Neuronal stem cell (in vitro differentiated cells): ENCODE results near the gene AR.

ENCODE experiments used
- DNase-seq: peaks from one replicate; pipeline ENCODE4 v3.0.0-alpha.2; 2013; ENCODE audit warnings: low spot score
- H2AFZ ChIP-seq: one replicate; pipeline ENCODE4 v1.6.1; 2013; ENCODE audit warnings: mild to moderate bottlenecking, low read length, inconsistent platforms
- H2AK5ac ChIP-seq: 2 replicates; pipeline ENCODE4 v1.6.1; 2013; ENCODE audit warnings: low read depth, mild to moderate bottlenecking, inconsistent platforms, low read length, moderate library complexity, mixed read lengths
- H2BK120ac ChIP-seq: 2 replicates; pipeline ENCODE4 v1.6.1; 2013; ENCODE audit warnings: low read depth, mild to moderate bottlenecking, inconsistent platforms, low read length, moderate library complexity, mixed read lengths
- H2BK12ac ChIP-seq: one replicate; pipeline ENCODE4 v1.6.1; 2013; ENCODE audit warnings: low read length, inconsistent platforms
- H2BK15ac ChIP-seq: 2 replicates; pipeline ENCODE4 v1.6.1; 2013; ENCODE audit warnings: mild to moderate bottlenecking, low read length, inconsistent platforms, mixed read lengths
- H2BK5ac ChIP-seq: one replicate; pipeline ENCODE4 v1.6.1; 2013; ENCODE audit warnings: inconsistent platforms, mild to moderate bottlenecking, low read length, moderate library complexity
- H3K14ac ChIP-seq: one replicate; pipeline ENCODE4 v1.6.1; 2013; ENCODE audit warnings: low read length, inconsistent platforms
- H3K18ac ChIP-seq: 2 replicates; pipeline ENCODE4 v1.6.1; 2013; ENCODE audit warnings: low read length, inconsistent platforms
- H3K23ac ChIP-seq: 2 replicates; pipeline ENCODE4 v1.6.1; 2013; ENCODE audit warnings: low read depth, mild to moderate bottlenecking, mixed read lengths, low read length, inconsistent platforms; ENCODE audit not compliant: poor library complexity
- H3K27ac ChIP-seq: replicated peaks from 3 replicates; pipeline ENCODE4 v1.5.1; 2013; ENCODE audit warnings: low read length, inconsistent platforms
- H3K27me3 ChIP-seq, 3 experiments: 2 replicates each; pipeline ENCODE4 v1.6.1; 2013; ENCODE audit warnings: low read length in 3 of 3, mild to moderate bottlenecking in 2 of 3, inconsistent platforms in 1 of 3, low read depth in 1 of 3, mixed read lengths in 1 of 3, moderate library complexity in 1 of 3; ENCODE audit not compliant: control insufficient read depth in 3 of 3, insufficient read depth in 3 of 3
- H3K36me3 ChIP-seq, 2 donors: replicated peaks in 1 of 2; 2 replicates each; pipeline ENCODE4 v1.6.1; 2013; ENCODE audit warnings: low read length in 2 of 2; ENCODE audit not compliant: control insufficient read depth in 2 of 2, insufficient read depth in 2 of 2
- H3K4ac ChIP-seq: 2 replicates; pipeline ENCODE4 v1.6.1; 2013; ENCODE audit warnings: inconsistent platforms, mild to moderate bottlenecking, low read length, moderate library complexity
- H3K4me1 ChIP-seq, 2 donors: 1 replicate in 1 of 2; 2 replicates in 1 of 2; pipeline ENCODE4 v1.6.1; 2013; ENCODE audit warnings: low read length in 2 of 2, low read depth in 1 of 2; ENCODE audit not compliant: control insufficient read depth in 2 of 2, insufficient read depth in 1 of 2
- H3K4me2 ChIP-seq: one replicate; pipeline ENCODE4 v1.6.1; 2013; ENCODE audit warnings: mild to moderate bottlenecking, low read length, inconsistent platforms; ENCODE audit not compliant: insufficient read depth, poor library complexity, severe bottlenecking
- H3K4me3 ChIP-seq, 2 donors: 2 replicates each; pipeline ENCODE4 v1.5.1; 2013; ENCODE audit warnings: low read length in 2 of 2, mild to moderate bottlenecking in 2 of 2, inconsistent platforms in 1 of 2, moderate library complexity in 1 of 2
- H3K79me1 ChIP-seq: one replicate; pipeline ENCODE4 v1.6.1; 2013; ENCODE audit warnings: low read depth, mild to moderate bottlenecking, inconsistent platforms, low read length, moderate library complexity
- H3K9ac ChIP-seq: one replicate; pipeline ENCODE4 v1.6.1; 2013; ENCODE audit warnings: mild to moderate bottlenecking, low read depth, low read length, inconsistent platforms; ENCODE audit not compliant: poor library complexity
- H3K9me3 ChIP-seq, 2 donors: replicated peaks in 1 of 2; 2 replicates each; pipeline versions ENCODE3 to v1.6.1; 2013; ENCODE audit warnings: low read length in 2 of 2, mild to moderate bottlenecking in 2 of 2, inconsistent platforms in 1 of 2, low read depth in 1 of 2, mixed read lengths in 1 of 2, moderate library complexity in 1 of 2; ENCODE audit not compliant: control insufficient read depth in 2 of 2, insufficient read depth in 1 of 2
- H4K8ac ChIP-seq: one replicate; pipeline ENCODE4 v1.6.1; 2013; ENCODE audit warnings: low read depth, mild to moderate bottlenecking, inconsistent platforms, low read length, moderate library complexity
- H4K91ac ChIP-seq: one replicate; pipeline ENCODE4 v1.6.1; 2013; ENCODE audit warnings: low read length, low read depth, mild to moderate bottlenecking, inconsistent platforms; ENCODE audit not compliant: poor library complexity
- WGBS, 2 donors: extraction: QIAGEN DNeasy Blood & Tissue Kit; methylation state at CpG; one replicate each; pipeline ENCODE4 v1.1.7; 2013; ENCODE audit warnings: missing lambda C conversion rate in 2 of 2, mixed read lengths in 1 of 2; ENCODE audit not compliant: insufficient read length in 2 of 2, insufficient replicate concordance in 1 of 2; ENCODE audit errors: extremely low coverage in 2 of 2; 5-methylcytosine and 5-hydroxymethylcytosine counted together

AR gene

DNA sequence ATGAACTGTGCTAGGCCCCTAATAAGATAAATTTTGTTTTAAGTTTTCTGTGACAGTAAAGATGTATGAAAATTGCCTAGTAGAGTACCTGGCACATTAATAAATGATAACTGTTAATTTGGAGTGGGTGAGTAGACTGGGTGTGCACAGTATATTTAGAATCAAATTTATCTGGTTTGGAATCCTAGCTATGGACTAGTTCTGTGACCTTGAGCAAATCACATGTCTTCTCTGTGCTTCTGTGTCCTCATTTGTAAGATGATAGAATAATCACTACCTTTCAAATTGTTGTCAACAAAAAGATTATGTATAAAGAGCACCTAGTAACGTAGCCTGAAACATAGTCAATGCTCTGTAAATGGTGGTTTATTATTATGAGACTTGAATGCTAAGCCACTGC, 170.2 kb downstream of the AR start:
- no peaks in the 10 kb centered on the region for H3K4me1 ChIP-seq
- no peak overlapping the region for H3K27ac ChIP-seq
- no peak overlapping the region for H2BK15ac ChIP-seq
- no peak overlapping the region for H2BK5ac ChIP-seq
- H3K4ac ChIP-seq = no peak overlapping the region
- H3K18ac ChIP-seq = no peak overlapping the region
- H3K9me3 ChIP-seq = peaks cover 0 to 3% of the 10 kb centered on the region in 2 donors
- peaks cover 5 to 23% of the 10 kb centered on the region in 2 donors for H3K36me3 ChIP-seq
- H3K4me3 ChIP-seq = no peak overlapping the region
- H3K23ac ChIP-seq = no peak overlapping the region
- H2BK120ac ChIP-seq = no peak overlapping the region
- WGBS, 2 donors = no CpG with 5 or more reads among the region's 1 CpG
- H3K9ac ChIP-seq = no peak overlapping the region
- no peak for DNase-seq
- H2BK12ac ChIP-seq = no peak overlapping the region
- H2AK5ac ChIP-seq = no peak overlapping the region
- H3K4me2 ChIP-seq = no peak overlapping the region
- H3K14ac ChIP-seq = no peak overlapping the region
- no peak overlapping the region for H4K91ac ChIP-seq
- H3K79me1 ChIP-seq = no peaks in the 10 kb centered on the region
- no peak overlapping the region for H2AFZ ChIP-seq
- no peak overlapping the region for H4K8ac ChIP-seq
- H3K27me3 ChIP-seq = no peaks in the 10 kb centered on the region

DNA sequence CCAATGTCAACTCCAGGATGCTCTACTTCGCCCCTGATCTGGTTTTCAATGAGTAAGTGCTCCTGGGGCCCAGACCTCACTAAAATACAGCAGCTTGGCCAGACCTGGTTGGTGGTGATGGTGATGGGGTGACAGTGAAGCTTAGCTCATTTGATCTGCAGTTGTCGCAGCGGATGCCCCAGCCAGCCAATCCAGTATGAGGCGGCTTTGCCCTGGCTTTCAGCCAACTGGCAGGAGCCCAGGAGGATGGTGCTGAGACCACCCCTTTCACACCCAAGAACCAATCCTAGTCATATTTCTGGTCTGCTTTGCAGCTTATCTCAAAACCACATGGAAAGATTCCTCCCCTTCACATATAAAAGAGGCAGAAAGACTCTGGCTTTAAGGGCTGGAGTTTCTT, 173.8 kb downstream of the AR start:
- H3K23ac ChIP-seq = no peak overlapping the region
- no peaks in the 10 kb centered on the region for H3K4me1 ChIP-seq
- H3K9ac ChIP-seq = no peak overlapping the region
- no peak for DNase-seq
- H3K4me2 ChIP-seq = no peak overlapping the region
- H2AFZ ChIP-seq = no peak overlapping the region
- no peak overlapping the region for H3K27ac ChIP-seq
- H3K27me3 ChIP-seq = no peaks in the 10 kb centered on the region
- H3K36me3 ChIP-seq = peaks cover 3 to 30% of the 10 kb centered on the region in 2 donors
- no peak overlapping the region for H2BK120ac ChIP-seq
- H4K91ac ChIP-seq = no peak overlapping the region
- H3K79me1 ChIP-seq = no peaks in the 10 kb centered on the region
- no peak overlapping the region for H3K14ac ChIP-seq
- no peak overlapping the region for H4K8ac ChIP-seq
- H2AK5ac ChIP-seq = no peak overlapping the region
- H3K18ac ChIP-seq = no peak overlapping the region
- H2BK12ac ChIP-seq = no peak overlapping the region
- H2BK15ac ChIP-seq = no peak overlapping the region
- H3K4ac ChIP-seq = no peak overlapping the region
- no peaks in the 10 kb centered on the region for H3K9me3 ChIP-seq
- WGBS, 2 donors = no CpG with 5 or more reads among the region's 4 CpGs
- no peak overlapping the region for H2BK5ac ChIP-seq
- H3K4me3 ChIP-seq = no peak overlapping the region

DNA sequence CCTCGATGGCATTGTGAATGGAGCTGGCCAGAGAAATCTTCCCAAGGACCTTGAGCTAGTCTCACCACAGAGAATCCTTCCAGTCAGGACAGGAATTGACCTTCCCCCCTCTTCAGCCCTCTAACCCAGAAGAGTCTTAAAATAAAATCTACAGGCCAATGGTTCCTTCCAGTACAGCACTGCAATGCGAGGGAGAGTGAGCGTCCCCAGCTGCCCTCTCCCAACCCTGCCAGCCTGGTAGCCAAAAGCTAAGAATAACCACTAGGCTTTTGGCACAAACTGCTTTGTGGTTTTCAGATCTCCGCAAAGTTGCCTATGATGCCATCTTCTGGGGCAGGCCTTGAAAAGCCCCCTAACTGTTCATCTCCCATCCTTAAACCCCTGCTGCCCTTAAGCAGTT, 175.1 kb downstream of the AR start:
- no peak overlapping the region for H2BK120ac ChIP-seq
- no peak overlapping the region for H3K4ac ChIP-seq
- no peak overlapping the region for H3K4me3 ChIP-seq
- H3K23ac ChIP-seq = no peak overlapping the region
- no peak overlapping the region for H3K14ac ChIP-seq
- H3K79me1 ChIP-seq = no peaks in the 10 kb centered on the region
- H2AK5ac ChIP-seq = no peak overlapping the region
- H3K4me2 ChIP-seq = no peak overlapping the region
- H3K36me3 ChIP-seq = peaks cover 3 to 36% of the 10 kb centered on the region in 2 donors
- no peak overlapping the region for H4K8ac ChIP-seq
- H3K4me1 ChIP-seq = no peaks in the 10 kb centered on the region
- H2BK12ac ChIP-seq = no peak overlapping the region
- H2BK5ac ChIP-seq = no peak overlapping the region
- no peaks in the 10 kb centered on the region for H3K27me3 ChIP-seq
- no peak overlapping the region for H2BK15ac ChIP-seq
- no peak overlapping the region for H3K9ac ChIP-seq
- no peaks in the 10 kb centered on the region for H3K9me3 ChIP-seq
- H4K91ac ChIP-seq = no peak overlapping the region
- WGBS, 2 donors = no CpG with 5 or more reads among the region's 4 CpGs
- H3K18ac ChIP-seq = no peak overlapping the region
- H3K27ac ChIP-seq = no peak overlapping the region
- DNase-seq = no peak
- no peak overlapping the region for H2AFZ ChIP-seq

DNA sequence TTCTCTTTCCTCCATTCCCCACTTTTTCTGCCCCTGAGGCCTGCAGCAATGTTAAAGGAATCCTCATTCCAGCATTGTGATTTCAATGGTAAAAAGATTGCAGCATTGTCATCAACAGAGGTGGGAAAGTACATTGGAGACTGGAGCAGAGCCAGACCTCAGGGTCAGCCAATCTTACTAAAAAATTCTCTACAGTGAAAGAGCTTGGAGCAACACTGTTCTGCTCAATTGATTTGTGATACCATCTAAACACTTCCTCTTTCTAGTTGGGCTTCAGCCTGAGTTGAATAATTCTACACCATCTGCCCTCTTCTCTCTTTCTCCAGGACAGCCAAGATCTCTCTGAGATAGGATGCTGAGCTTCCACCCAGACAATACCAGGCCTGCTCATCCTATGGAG, 176.5 kb downstream of the AR start:
- H3K27ac ChIP-seq = no peak overlapping the region
- H4K91ac ChIP-seq = no peak overlapping the region
- no peak overlapping the region for H3K9ac ChIP-seq
- H3K4me1 ChIP-seq = no peaks in the 10 kb centered on the region
- no peak overlapping the region for H3K4me2 ChIP-seq
- no peaks in the 10 kb centered on the region for H3K27me3 ChIP-seq
- no peak overlapping the region for H3K14ac ChIP-seq
- no peak for DNase-seq
- H2AFZ ChIP-seq = no peak overlapping the region
- H2BK120ac ChIP-seq = no peak overlapping the region
- H3K79me1 ChIP-seq = no peaks in the 10 kb centered on the region
- no peak overlapping the region for H2AK5ac ChIP-seq
- H4K8ac ChIP-seq = no peak overlapping the region
- H3K36me3 ChIP-seq = peaks cover 3 to 37% of the 10 kb centered on the region in 2 donors
- no peak overlapping the region for H3K23ac ChIP-seq
- H2BK12ac ChIP-seq = no peak overlapping the region
- H2BK5ac ChIP-seq = no peak overlapping the region
- no peak overlapping the region for H3K4ac ChIP-seq
- H3K9me3 ChIP-seq = no peaks in the 10 kb centered on the region
- H2BK15ac ChIP-seq = no peak overlapping the region
- H3K18ac ChIP-seq = no peak overlapping the region
- H3K4me3 ChIP-seq = no peak overlapping the region
